IMR-90 (cell line): Measurements from ENCODE around the gene RAB11FIP4. TPM values are rescaled to one million over a fixed set of nuclear protein-coding genes. Genes with fewer than 3 reads are reported as not detected.

ENCODE experiments used
- ATAC-seq: fragments of 200-7000 bp; cut with Tn5 transposase; 2 replicates; pipeline ENCODE4 v1.9.1; 2020; ENCODE audit warnings: low read depth, mild to moderate bottlenecking, moderate library complexity
- BruUV-seq: library from RNA; stranded (reverse); fragments of 400-500 nt; replicated peaks from 2 replicates; lab custom pipeline; 2021; lab: Mats Ljungman, UMichigan
- CTCF ChIA-PET: fragments of 300-600 bp; formaldehyde crosslinking; extraction: SDS; loops from one replicate; lab custom pipeline; 2021; ENCODE audit warnings: antibody characterized with exemption; lab: Yijun Ruan, JAX
- POLR2A ChIA-PET: fragments of 300-600 bp; sonication (Branson Sonifier 250); formaldehyde crosslinking; loops from one replicate; lab custom pipeline; 2022; ENCODE audit warnings: antibody characterized with exemption; ENCODE audit not compliant: unreplicated experiment; lab: Charles Lee
- DNase-seq: peaks from one replicate; pipeline ENCODE4 v3.0.0; 2013
- H2AFZ ChIP-seq: replicated peaks from 2 replicates; pipeline ENCODE3; 2013; ENCODE audit warnings: low read length, mild to moderate bottlenecking; ENCODE audit not compliant: poor library complexity
- H2AK5ac ChIP-seq: 2 replicates; pipeline ENCODE4 v1.6.1; 2013; ENCODE audit warnings: low read depth, low read length, inconsistent platforms
- H2AK9ac ChIP-seq: replicated peaks from 2 replicates; pipeline ENCODE3; 2013; ENCODE audit warnings: mild to moderate bottlenecking, low read depth, low read length, moderate library complexity; ENCODE audit not compliant: poor library complexity
- H2BK120ac ChIP-seq: 2 replicates; pipeline ENCODE4 v1.6.1; 2013; ENCODE audit warnings: low read depth, low read length, inconsistent platforms
- H2BK15ac ChIP-seq: 3 replicates; pipeline ENCODE4 v1.6.1; 2013; ENCODE audit warnings: low read depth, low read length, inconsistent platforms
- H2BK20ac ChIP-seq: 2 replicates; pipeline ENCODE4 v1.6.1; 2013; ENCODE audit warnings: low read depth, mild to moderate bottlenecking, inconsistent platforms, low read length, moderate library complexity
- H2BK5ac ChIP-seq: 2 replicates; pipeline ENCODE4 v1.6.1; 2013; ENCODE audit warnings: mild to moderate bottlenecking, low read depth, low read length, inconsistent platforms; ENCODE audit not compliant: poor library complexity, severe bottlenecking
- H3K14ac ChIP-seq: replicated peaks from 2 replicates; pipeline ENCODE4 v1.6.1; 2013; ENCODE audit warnings: low read depth, low read length, inconsistent platforms
- H3K18ac ChIP-seq: 2 replicates; pipeline ENCODE4 v1.6.1; 2013; ENCODE audit warnings: low read depth, low read length, control low read depth
- H3K23ac ChIP-seq: 2 replicates; pipeline ENCODE4 v1.6.1; 2013; ENCODE audit warnings: low read depth, low read length, inconsistent platforms
- H3K27ac ChIP-seq: 2 replicates; pipeline ENCODE4 v1.5.1; 2013; ENCODE audit warnings: mild to moderate bottlenecking, control low read depth, low read length; ENCODE audit not compliant: insufficient read depth
- H3K27me3 ChIP-seq: 2 replicates; pipeline ENCODE4 v1.6.1; 2013; ENCODE audit warnings: low read length; ENCODE audit not compliant: control insufficient read depth, insufficient read depth
- H3K36me3 ChIP-seq: 2 replicates; pipeline ENCODE4 v1.6.1; 2013; ENCODE audit warnings: low read length, mixed read lengths; ENCODE audit not compliant: control insufficient read depth, insufficient read depth
- H3K4ac ChIP-seq: 2 replicates; pipeline ENCODE4 v1.6.1; 2013; ENCODE audit warnings: low read depth, low read length, inconsistent platforms
- H3K4me1 ChIP-seq: 2 replicates; pipeline ENCODE4 v1.6.1; 2013; ENCODE audit warnings: low read length, mixed read lengths; ENCODE audit not compliant: control insufficient read depth, insufficient read depth
- H3K4me2 ChIP-seq: 2 replicates; pipeline ENCODE4 v1.6.1; 2013; ENCODE audit warnings: low read depth, mild to moderate bottlenecking, control low read depth, low read length, moderate library complexity
- H3K4me3 ChIP-seq: 2 replicates; pipeline ENCODE4 v1.5.1; 2013; ENCODE audit warnings: low read depth, mild to moderate bottlenecking, control low read depth, low read length, moderate library complexity; ENCODE audit not compliant: insufficient read depth
- H3K56ac ChIP-seq: 2 replicates; pipeline ENCODE4 v1.6.1; 2013; ENCODE audit warnings: low read length, inconsistent platforms; ENCODE audit not compliant: insufficient read depth; ENCODE audit errors: extremely low read depth
- H3K79me1 ChIP-seq, 2 experiments: 2 replicates each; pipeline ENCODE4 v1.6.1; 2013; ENCODE audit warnings: low read length in 2 of 2, inconsistent platforms in 1 of 2, low read depth in 1 of 2
- H3K9ac ChIP-seq: 2 replicates; pipeline ENCODE4 v1.6.1; 2013; ENCODE audit warnings: low read depth, low read length, control low read depth
- H3K9me1 ChIP-seq: 2 replicates; pipeline ENCODE4 v1.6.1; 2013; ENCODE audit warnings: low read length, inconsistent platforms; ENCODE audit not compliant: insufficient read depth
- H3K9me3 ChIP-seq: 2 replicates; pipeline ENCODE4 v1.6.1; 2013; ENCODE audit warnings: low read length; ENCODE audit not compliant: control insufficient read depth, insufficient read depth
- H4K20me1 ChIP-seq: 2 replicates; pipeline ENCODE4 v1.6.1; 2013; ENCODE audit warnings: low read length, inconsistent platforms; ENCODE audit not compliant: insufficient read depth
- H4K5ac ChIP-seq: 2 replicates; pipeline ENCODE4 v1.6.1; 2013; ENCODE audit warnings: mild to moderate bottlenecking, low read depth, low read length, control low read depth
- H4K8ac ChIP-seq, 2 experiments: 2 replicates each; pipeline ENCODE4 v1.6.1; 2013; ENCODE audit warnings: low read depth in 2 of 2, low read length in 2 of 2, control low read depth in 1 of 2, inconsistent platforms in 1 of 2
- H4K91ac ChIP-seq: 2 replicates; pipeline ENCODE4 v1.6.1; 2013; ENCODE audit warnings: low read depth, low read length, inconsistent platforms; ENCODE audit not compliant: insufficient read depth
- BHLHE40 ChIP-seq: fragments of 150-350 bp; IDR thresholded peaks from 2 replicates; pipeline ENCODE4 v1.6.1; 2016; ENCODE audit warnings: mild to moderate bottlenecking, low read depth, low read length
- POLR2A ChIP-seq: IDR thresholded peaks from 2 replicates; pipeline ENCODE4 v1.6.1; 2012; ENCODE audit warnings: mild to moderate bottlenecking, low read depth, low read length
- WGBS, 2 experiments: methylation state at CpG; one replicate each; pipeline versions ENCODE4 v1.1.5 to v1.1.7; 2013; ENCODE audit warnings: missing lambda C conversion rate in 2 of 2; ENCODE audit not compliant: insufficient read length in 1 of 2; ENCODE audit errors: extremely low coverage in 2 of 2; 5-methylcytosine and 5-hydroxymethylcytosine counted together
- dilution Hi-C: fragments of 300-500 bp; cut with HindIII; formaldehyde crosslinking; loops from one replicate; pipeline ENCODE4 v1.14.3; 2018; ENCODE audit warnings: low sequenced_read_pairs; ENCODE audit not compliant: unreplicated experiment
- in situ Hi-C: fragments of 300-500 bp; cut with MboI; formaldehyde crosslinking; loops from 3 replicates; pipeline ENCODE4 v1.14.3; 2019; ENCODE audit warnings: low sequenced_read_pairs, inconsistent platforms, mixed read lengths
- intact Hi-C: fragments of 100-400 bp; cut with micrococcal nuclease; formaldehyde crosslinking; loops from 2 replicates; pipeline ENCODE4 v1.10.0; 2022
- polyA plus RNA-seq, 3 experiments: library from polyadenylated mRNA; depleted of rRNA; stranded (reverse); fragments of >200 nt; gene quantifications; 2 replicates each; pipeline ENCODE4 v1.2.3, GENCODE V29; 2012; ENCODE audit warnings: low replicate concordance in 1 of 3
- total RNA-seq: library from RNA; depleted of rRNA; stranded (reverse); fragments of >200 nt; gene quantifications from 2 replicates; pipeline ENCODE4 v1.2.3, GENCODE V29; 2012

RAB11FIP4 gene
- total and polyA plus RNA-seq, 2 of the 4 experiments (the other 2 are of a cell fraction) = 0.68 to 1.1 TPM

- Histone ChIP-seq H3K9me1 (no peaks in the 10 kb centered on the region), H3K18ac (no peak overlapping the region), H2AFZ (no peak overlapping the region), H2BK15ac (no peak overlapping the region), H3K27ac (no peak overlapping the region), H3K9ac (no peak overlapping the region), H3K9me3 (no peaks in the 10 kb centered on the region), H3K23ac (no peak overlapping the region), H3K27me3 (peaks cover 53% of the 10 kb centered on the region), H3K56ac (no peak overlapping the region), H3K14ac (no peak overlapping the region), H3K4me2 (no peak overlapping the region), H2BK120ac (no peak overlapping the region), H2AK5ac (no peak overlapping the region), H3K4me3 (no peak overlapping the region), H2BK5ac (no peak overlapping the region), H3K4me1 (no peaks in the 10 kb centered on the region), H4K20me1 (no peaks in the 10 kb centered on the region; the same call in 1 of the 2 replicates), H3K4ac (no peak overlapping the region), H3K36me3 (no peaks in the 10 kb centered on the region), H4K5ac (no peak overlapping the region), H4K91ac (no peak overlapping the region), H2AK9ac (no peak overlapping the region), H4K8ac (no peak overlapping the region), H3K79me1 (no peaks in the 10 kb centered on the region), H2BK20ac (no peak overlapping the region)
- CTCF ChIA-PET = no interaction called here
- dilution Hi-C loops = no loop called here
- WGBS, 2 experiments = no CpG with 5 or more reads among the region's 8 CpGs
- POLR2A ChIA-PET = interaction anchor here (0.7 kb wide), 1 partner anchor 16 kb away, joined by 3 read pairs; no protein-coding TSS in a partner anchor
- no peak for ATAC-seq
- DNase-seq = no peak
- intact Hi-C loops = no loop called here
- BruUV-seq = no TSS peak
- in situ Hi-C loops = no loop called here
- TF ChIP-seq POLR2A (no peak), BHLHE40 (no peak)
Observed at GRCh38 chr17:31397256-31397939, 5.9 kb downstream of the RAB11FIP4 start.
